ENCODE measurements around the gene TBC1D1.
"Not testable (repeated sequence)": the region's sequence is repeated elsewhere in the genome, so short reads cannot be mapped to it uniquely, and the experiment has no call there.

Gene TBC1D1

GRCh38 chr4:37964734-37965457 is 74.0 kb downstream of the TBC1D1 start:
- DNase-seq (ENCODE audit: low read depth): no peak

- DNase-seq (ENCODE audit: low read depth): no peak
Observed at GRCh38 chr4:37966044-37966443, 75.2 kb downstream of the TBC1D1 start.

GRCh38 chr4:37967736-37968135 is 76.9 kb downstream of the TBC1D1 start:
- no peak for DNase-seq (ENCODE audit: low read depth)

GRCh38 chr4:37968747-37969146 is 77.9 kb downstream of the TBC1D1 start:
- DNase-seq (ENCODE audit: low read depth): no peak

GRCh38 chr4:37970702-37971101 is 79.8 kb downstream of the TBC1D1 start:
- DNase-seq (ENCODE audit: low read depth): no peak

GRCh38 chr4:37971202-37971601 is 80.3 kb downstream of the TBC1D1 start:
- DNase-seq (ENCODE audit: low read depth): no peak

GRCh38 chr4:37973441-37973840 is 82.6 kb downstream of the TBC1D1 start:
- DNase-seq (ENCODE audit: low read depth): no peak

GRCh38 chr4:37975321-37975822 is 84.5 kb downstream of the TBC1D1 start:
- DNase-seq (ENCODE audit: low read depth): not testable (repeated sequence)

- DNase-seq (ENCODE audit: low read depth): no peak
Observed at GRCh38 chr4:37976507-37976906, 85.6 kb downstream of the TBC1D1 start.

- no peak for DNase-seq (ENCODE audit: low read depth)
Observed at GRCh38 chr4:37976991-37977470, 86.1 kb downstream of the TBC1D1 start.

GRCh38 chr4:37977471-37978247 is 86.8 kb downstream of the TBC1D1 start:
- no peak for DNase-seq (ENCODE audit: low read depth)

GRCh38 chr4:37978248-37978924 is 87.5 kb downstream of the TBC1D1 start:
- no peak for DNase-seq (ENCODE audit: low read depth)

- DNase-seq (ENCODE audit: low read depth): no peak
Observed at GRCh38 chr4:37980246-37980645, 89.4 kb downstream of the TBC1D1 start.

- DNase-seq (ENCODE audit: low read depth): no peak
Observed at GRCh38 chr4:37981425-37981824, 90.5 kb downstream of the TBC1D1 start.

GRCh38 chr4:37981844-37982720 is 91.2 kb downstream of the TBC1D1 start:
- DNase-seq (ENCODE audit: low read depth): no peak

- no peak for DNase-seq (ENCODE audit: low read depth)
Observed at GRCh38 chr4:37982736-37983135, 91.9 kb downstream of the TBC1D1 start.

GRCh38 chr4:37983951-37984350 is 93.1 kb downstream of the TBC1D1 start:
- DNase-seq (ENCODE audit: low read depth): no peak

GRCh38 chr4:37985730-37986275 is 94.9 kb downstream of the TBC1D1 start:
- DNase-seq (ENCODE audit: low read depth): no peak

- no peak for DNase-seq (ENCODE audit: low read depth)
Observed at GRCh38 chr4:37988670-37989069, 97.8 kb downstream of the TBC1D1 start.

- DNase-seq (ENCODE audit: low read depth): no peak
Observed at GRCh38 chr4:37989398-37990260, 98.7 kb downstream of the TBC1D1 start.

Measured in GM04503 (cell line).